ENCODE results near the gene CHST11. TPM values are rescaled to one million over a fixed set of nuclear protein-coding genes. Genes with fewer than 3 reads are reported as not detected.

CHST11 gene
- total RNA-seq, 3 donors from 2014 or later = 12.5 to 16.4 (median 15.5) TPM

DNA sequence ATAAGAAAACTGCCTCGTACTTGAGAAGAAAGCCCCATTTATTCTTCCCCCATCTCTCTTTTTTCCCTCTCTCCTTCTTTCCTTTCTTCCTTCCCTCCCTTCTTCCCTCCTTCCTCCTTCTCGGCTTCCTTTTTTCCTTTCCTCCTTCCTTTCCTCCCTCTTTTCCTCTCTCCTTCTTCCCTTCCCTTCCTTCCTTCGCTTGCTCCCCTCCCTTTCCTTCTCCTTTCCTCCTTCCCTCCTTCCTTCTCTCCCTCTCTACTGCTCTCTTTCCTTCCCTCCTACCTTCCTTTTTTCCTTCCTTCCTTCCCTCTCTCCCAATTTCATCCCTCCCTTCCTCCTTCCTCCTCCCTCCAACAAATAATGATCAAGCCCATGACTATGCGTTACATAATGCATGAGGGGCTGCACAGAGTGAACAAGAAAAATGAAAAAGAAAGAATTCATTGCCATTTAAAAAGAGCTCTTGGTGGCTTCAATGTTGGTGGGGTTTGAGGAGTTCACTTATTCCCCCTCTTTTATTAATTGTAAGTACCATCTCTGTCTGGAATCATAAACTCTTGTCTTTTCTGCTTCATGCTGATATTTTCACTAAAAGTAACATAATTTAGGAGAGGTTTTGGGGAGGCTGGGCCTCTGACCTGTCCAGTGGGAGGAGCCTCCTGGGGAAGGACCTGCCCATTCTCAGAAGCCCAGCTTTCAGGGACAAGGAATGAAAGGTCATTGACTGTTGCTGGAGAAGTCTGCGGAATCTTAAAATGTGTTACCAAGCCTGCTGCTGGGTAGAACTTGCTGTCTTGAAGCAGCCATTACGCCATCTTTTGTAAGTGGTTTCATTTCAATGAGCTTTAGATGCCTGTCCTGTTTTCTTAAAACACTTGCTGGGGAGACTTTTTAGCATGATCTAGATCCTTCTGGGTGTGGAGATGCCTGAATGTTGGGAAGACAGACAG is 144.3 kb downstream of the CHST11 start:
- no peaks in the 10 kb centered on the region for H3K27me3 ChIP-seq
- H3K9me3 ChIP-seq = no peaks in the 10 kb centered on the region
- H3K36me3 ChIP-seq = no peaks in the 10 kb centered on the region
- intact Hi-C loops (cut with DNase I; ENCODE audit: low total_unique reads) = no loop called here
- no peak overlapping the region for H3K4me3 ChIP-seq
- H3K4me1 ChIP-seq = no peaks in the 10 kb centered on the region
- H3K27ac ChIP-seq = no peak overlapping the region
- no peak for TF ChIP-seq POLR2AphosphoS5 (IDR thresholded peaks at IDR 0.05)
- no peak for TF ChIP-seq POLR2A (IDR thresholded peaks at IDR 0.05)
- TF ChIP-seq, protein P1, sequence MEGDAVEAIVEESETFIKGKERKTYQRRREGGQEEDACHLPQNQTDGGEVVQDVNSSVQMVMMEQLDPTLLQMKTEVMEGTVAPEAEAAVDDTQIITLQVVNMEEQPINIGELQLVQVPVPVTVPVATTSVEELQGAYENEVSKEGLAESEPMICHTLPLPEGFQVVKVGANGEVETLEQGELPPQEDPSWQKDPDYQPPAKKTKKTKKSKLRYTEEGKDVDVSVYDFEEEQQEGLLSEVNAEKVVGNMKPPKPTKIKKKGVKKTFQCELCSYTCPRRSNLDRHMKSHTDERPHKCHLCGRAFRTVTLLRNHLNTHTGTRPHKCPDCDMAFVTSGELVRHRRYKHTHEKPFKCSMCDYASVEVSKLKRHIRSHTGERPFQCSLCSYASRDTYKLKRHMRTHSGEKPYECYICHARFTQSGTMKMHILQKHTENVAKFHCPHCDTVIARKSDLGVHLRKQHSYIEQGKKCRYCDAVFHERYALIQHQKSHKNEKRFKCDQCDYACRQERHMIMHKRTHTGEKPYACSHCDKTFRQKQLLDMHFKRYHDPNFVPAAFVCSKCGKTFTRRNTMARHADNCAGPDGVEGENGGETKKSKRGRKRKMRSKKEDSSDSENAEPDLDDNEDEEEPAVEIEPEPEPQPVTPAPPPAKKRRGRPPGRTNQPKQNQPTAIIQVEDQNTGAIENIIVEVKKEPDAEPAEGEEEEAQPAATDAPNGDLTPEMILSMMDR (IDR thresholded peaks at IDR 0.05) = no peak
- no peak for DNase-seq (ENCODE audit: low spot score in 2 of 2)

DNA sequence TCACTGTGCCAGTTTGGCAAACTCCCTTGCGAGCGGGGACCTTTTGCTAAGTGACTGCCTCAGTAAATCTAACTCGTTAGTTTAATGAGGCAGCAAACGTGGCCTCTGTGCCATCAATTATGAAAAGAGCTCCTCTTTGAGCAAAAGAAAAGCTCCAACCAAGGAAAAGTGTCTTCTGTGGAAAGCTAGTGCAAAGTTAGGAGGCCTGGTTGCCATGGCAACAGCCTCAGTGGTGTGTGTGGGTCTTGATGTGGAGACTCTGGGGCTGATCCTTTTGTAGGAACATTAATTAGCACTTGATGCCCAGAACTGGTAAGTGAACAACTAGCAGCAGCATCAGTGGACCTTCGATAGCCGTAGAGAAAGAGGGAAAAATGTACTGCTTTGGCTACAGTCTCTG is 145.7 kb downstream of the CHST11 start:
- no peak overlapping the region for H3K4me3 ChIP-seq
- DNase-seq (ENCODE audit: low spot score in 2 of 2) = no peak
- no peaks in the 10 kb centered on the region for H3K4me1 ChIP-seq
- no peak overlapping the region for H3K27ac ChIP-seq
- no peaks in the 10 kb centered on the region for H3K36me3 ChIP-seq
- no peak for TF ChIP-seq POLR2A (IDR thresholded peaks at IDR 0.05)
- TF ChIP-seq POLR2AphosphoS5 (IDR thresholded peaks at IDR 0.05) = no peak
- TF ChIP-seq, protein P1 (IDR thresholded peaks at IDR 0.05) = no peak
- no peaks in the 10 kb centered on the region for H3K9me3 ChIP-seq
- intact Hi-C loops (cut with DNase I; ENCODE audit: low total_unique reads) = no loop called here
- H3K27me3 ChIP-seq = no peaks in the 10 kb centered on the region

DNA sequence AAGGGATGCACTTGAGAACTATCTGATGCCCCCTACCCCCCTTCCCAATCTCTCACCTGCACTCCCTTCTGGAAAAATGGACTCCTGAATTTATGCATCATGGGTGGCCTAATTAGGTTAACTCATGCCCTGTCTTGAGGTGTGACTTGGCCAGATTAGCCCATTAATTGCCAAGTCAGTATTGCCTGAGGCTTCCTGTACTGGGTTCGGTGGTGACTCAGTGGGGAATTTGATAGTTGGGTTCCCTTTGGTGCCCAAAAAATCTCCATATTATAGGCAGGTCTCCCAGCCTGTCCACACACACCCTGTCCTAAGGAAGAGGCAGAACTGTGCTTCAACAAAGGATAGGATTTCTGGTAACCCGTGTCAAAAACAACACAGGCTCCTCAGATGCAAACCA is 146.1 kb downstream of the CHST11 start:
- Histone ChIP-seq H3K27me3 (no peaks in the 10 kb centered on the region), H3K4me3 (no peak overlapping the region), H3K36me3 (no peaks in the 10 kb centered on the region), H3K27ac (no peak overlapping the region), H3K4me1 (no peaks in the 10 kb centered on the region), H3K9me3 (no peaks in the 10 kb centered on the region)
- intact Hi-C loops (cut with DNase I; ENCODE audit: low total_unique reads) = no loop called here
- TF ChIP-seq, protein P1 (IDR thresholded peaks at IDR 0.05) = no peak
- no peak for TF ChIP-seq POLR2A (IDR thresholded peaks at IDR 0.05)
- DNase-seq (ENCODE audit: low spot score in 2 of 2) = no peak

DNA sequence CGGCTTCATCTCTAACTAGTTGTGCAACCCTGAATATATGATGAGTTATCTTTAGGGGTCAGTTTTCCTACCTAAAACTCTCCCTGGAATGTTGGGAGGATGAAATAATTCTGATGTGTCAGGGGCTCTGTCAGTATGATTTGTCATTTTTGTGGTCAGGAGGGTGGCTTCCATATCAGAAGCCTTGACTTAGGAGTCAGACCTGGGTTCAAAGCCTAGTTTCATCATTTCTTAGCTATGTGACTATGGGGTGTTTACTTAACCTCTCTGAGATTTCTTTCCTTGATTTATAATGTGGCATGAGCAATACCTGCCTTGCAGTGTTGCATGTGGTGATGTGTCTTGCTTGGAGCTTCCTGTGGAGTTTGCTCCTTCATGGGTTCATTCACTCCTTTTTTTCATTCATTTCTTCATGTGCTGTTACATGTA is 146.8 kb downstream of the CHST11 start:
- Histone ChIP-seq H3K27ac (peak overlapping the region; percentile 56 to 87), H3K9me3 (no peaks in the 10 kb centered on the region), H3K36me3 (no peaks in the 10 kb centered on the region), H3K27me3 (no peaks in the 10 kb centered on the region), H3K4me3 (no peak overlapping the region), H3K4me1 (no peaks in the 10 kb centered on the region)
- intact Hi-C loops (cut with DNase I; ENCODE audit: low total_unique reads) = no loop called here
- TF ChIP-seq POLR2AphosphoS5 (IDR thresholded peaks at IDR 0.05) (no peak), POLR2A (IDR thresholded peaks at IDR 0.05) (no peak)
- TF ChIP-seq, protein P1 (IDR thresholded peaks at IDR 0.05) = no peak
- DNase-seq (ENCODE audit: low spot score in 2 of 2) = no peak

Measured in breast epithelium (tissue), 4 donors.